Umbilical cord (tissue), 2 donors: ENCODE data around the gene DNMT3A. TPM values are rescaled to one million over a fixed set of nuclear protein-coding genes. Genes with fewer than 3 reads are reported as not detected.
"Not testable (repeated sequence)": the region's sequence is repeated elsewhere in the genome, so short reads cannot be mapped to it uniquely, and the experiment has no call there.

Experiments
- DNase-seq: peaks from one replicate; pipeline ENCODE4 v3.0.0-alpha.2; 2015; ENCODE audit warnings: low spot score
- total RNA-seq: library from RNA; depleted of rRNA; stranded (reverse); fragments of >200 nt; gene quantifications from one replicate; pipeline ENCODE4 v1.2.3, GENCODE V29; 2014; ENCODE audit warnings: low replicate concordance; ENCODE audit not compliant: insufficient read depth

The DNMT3A gene
- total RNA-seq, 1 donor from 2014 or later = 40.2 TPM

DNA sequence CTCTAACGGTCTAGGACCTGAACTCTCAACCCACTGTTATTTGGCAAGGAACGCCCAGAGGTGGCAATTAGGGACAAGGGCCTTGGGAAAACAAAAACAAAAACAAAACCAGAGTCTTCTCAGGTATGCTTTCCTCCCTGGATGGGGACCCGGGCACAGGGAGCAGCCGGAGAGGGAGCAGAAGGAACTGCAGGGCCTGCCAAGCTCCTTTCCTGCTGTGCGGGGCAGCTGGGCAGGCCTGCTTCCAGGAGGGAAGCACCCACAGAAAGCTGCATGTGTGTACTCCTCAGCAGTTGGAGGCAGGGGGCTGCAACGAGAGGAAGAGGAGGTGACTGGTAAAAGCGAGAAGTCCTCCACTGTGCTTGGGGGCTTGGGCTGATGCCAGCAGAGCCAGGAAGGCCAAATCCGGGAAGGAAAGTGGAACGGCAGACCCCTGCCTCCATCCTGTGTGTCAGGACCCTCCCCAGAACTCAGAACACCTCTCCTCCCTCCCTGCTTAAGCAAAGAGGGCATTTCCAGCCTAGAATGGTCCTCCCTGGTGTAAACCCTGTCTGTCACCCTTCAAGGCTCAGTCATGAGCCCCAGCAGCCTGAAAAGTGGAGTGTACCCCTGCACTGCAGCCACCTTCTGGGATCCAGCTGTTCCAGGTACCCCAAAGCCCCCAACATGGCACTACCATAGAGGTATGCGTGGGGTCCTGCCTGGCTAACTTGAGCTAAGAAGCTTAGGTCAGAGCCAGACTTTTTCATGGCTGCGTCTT, 56.3 kb downstream of the DNMT3A start:
- DNase-seq = no peak

DNA sequence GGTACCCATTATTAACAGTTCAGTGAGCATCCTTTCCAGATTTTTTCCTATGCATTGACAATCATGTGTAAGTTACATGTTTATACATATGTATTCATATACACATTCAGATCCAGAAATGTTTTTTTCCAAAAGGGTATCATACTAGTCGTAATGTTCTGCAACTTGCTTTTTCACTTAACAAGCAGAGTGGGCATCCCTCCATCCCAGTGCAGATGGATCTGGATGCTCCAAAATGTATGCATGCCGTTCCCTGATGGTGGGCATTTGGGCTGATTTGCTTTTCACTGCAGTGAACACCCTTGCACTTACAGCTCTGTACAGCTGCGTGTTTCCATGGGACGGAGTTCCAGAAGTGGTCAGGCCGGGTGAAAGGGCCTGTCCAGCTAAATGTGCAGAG, 57.0 kb downstream of the DNMT3A start:
- DNase-seq = no peak

DNA sequence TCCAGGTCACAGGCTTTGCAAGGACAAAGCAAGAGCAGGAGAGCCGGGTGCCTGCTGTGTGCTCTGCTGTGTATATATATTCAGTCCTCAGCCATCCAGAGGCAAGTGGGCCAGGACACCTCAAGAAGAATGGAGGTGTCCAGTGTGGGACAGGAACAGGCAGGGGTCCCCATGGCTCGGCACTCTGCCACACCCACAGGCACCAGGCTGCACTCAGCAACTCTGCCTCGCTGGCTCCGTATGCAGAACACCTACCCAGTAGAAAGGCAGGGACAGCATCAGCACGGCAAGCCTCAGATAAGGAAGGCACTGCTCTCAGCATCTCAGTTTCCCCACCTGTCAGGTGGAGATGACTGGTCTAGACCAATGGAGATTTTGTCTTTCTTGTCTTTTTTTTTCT, 57.8 kb downstream of the DNMT3A start:
- no peak for DNase-seq

DNA sequence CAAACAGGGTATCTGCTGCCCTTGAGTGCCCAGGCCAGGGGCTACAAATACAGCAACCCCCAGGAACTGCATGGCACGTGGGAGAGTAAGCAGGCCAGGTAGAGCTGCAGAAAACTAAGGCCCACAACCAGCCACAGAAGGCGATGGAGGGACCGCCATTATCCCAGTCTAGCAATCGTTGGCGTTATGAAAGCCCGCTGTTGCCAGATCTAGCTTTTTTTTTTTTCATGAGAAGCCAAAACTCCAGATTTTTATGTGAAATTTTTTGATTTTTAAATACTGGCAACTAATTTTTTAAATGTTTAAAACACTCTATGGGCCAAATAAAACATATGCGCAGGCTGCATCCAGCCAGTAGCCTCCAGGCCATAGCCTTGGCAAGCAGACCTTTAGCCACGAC, 59.8 kb downstream of the DNMT3A start:
- no peak for DNase-seq

DNA sequence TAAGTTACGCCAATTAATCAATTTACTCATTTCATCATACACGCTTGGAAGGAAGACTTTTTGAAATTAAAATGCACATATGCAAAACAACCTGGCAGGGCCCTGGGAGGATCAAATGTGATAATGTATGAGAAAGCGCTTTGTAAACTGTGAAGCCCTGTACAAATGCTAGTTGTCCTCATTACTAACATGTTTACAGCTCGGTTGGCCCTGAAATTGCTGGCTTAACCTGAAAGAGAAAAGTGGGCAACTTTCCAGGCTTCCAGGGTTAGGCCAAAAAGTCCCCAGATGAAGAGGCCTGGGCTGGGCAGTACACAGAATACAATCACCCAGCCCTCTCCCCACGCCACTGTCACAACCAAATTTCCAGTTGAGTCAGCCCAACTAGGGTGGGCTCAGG, 60.2 kb downstream of the DNMT3A start:
- DNase-seq = no peak

DNA sequence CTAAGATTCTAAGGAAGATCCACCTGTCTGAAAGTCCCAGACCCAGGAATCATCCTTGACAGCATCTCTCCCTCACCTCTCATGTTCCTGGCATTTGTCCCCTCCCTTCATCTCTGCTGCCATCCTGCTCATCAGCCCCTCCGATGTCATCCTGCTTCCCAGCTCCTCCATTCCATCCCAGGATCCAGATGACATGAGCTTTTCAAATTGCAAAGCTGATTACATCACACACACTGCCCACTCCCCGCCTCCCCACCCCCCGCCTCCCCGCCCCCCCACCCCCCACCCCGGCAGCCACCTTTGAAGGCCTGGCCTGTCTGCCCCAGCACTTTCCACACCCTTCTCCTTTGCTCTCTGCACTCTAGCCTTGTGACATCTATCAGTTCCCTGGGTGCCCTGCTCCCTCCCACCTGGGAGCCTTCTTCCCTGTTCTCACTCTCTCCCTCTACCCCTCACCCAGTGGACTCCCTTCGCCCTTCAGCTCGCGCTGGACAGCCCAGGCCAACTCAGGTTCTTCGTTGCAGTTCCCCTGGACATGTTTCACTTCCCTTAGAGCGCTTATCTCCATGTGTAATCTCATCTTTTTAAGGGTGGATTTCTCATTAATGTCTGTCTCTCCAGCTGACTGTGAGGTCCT, 61.6 kb downstream of the DNMT3A start:
- no peak for DNase-seq

DNA sequence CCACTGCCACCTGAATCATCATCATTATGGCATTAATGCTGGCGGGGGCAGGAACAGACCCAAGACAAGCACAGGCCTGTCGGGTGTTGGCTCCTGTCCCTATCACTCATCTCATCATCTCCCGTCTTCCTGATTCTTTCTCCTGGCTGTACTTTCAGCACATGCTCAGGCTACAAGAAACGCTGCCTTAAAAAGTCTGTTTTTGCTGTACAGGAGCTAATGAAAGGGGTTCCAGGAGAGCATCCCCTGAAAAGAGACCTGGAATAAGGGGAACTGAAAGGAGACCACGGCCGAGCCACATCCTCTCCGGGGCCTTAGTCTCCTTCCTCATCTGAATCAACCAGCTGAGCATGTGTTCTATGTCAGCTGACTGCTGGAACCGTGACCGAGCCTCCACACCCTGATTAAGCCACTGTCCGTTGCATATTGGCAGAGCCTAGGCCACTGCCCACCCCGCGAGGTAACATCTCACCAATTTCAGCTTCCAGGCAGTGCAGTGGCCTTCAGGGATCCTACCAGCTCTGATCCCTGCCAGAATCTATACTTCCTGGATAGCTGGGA, 62.6 kb downstream of the DNMT3A start:
- DNase-seq = peak; percentile 74

DNA sequence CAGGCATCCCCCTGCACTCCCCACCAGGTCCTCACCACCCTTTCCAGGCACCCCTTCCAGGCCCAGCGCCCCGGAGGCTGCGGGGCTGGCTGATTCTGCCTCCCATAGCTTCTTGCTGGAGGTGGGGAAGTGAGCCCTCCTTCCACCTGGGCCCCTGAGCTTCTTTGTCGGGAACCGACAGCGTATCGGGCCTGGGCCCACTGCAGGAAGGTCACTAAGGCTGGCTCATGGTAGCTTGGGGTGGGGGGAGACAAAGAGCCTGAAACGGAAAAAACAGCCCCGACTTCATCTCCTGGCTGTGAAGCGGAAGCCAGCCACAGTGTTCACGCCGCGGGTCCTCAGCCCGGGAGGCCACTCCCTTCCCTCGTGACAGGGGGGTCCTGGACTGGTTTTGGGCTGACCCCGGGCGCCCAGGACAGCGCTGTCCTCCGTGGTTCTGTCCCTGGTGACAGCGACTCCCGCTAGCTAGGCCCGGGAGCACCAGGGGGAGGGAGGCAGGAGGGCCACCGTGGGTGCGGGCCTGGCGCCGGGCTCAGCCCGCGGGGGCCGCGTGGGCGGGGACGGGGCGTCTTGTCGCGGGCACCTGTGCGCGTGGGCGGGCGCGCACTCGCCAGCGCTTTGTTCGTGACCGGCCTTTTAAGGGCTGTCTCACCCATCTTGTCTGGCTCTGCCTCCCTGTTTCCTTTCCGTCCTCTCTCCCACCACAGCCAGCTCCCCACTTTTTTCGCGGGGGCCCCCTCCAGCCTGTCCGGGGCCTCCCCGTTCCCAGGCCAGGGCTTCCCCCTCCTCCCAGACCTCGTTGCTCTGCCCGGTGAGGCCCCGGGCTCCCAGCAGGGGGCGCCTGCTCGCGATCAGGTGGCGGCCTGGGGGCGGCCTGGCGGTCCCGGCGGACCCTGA, 64.9 kb downstream of the DNMT3A start:
- DNase-seq = peak; percentile 61

DNA sequence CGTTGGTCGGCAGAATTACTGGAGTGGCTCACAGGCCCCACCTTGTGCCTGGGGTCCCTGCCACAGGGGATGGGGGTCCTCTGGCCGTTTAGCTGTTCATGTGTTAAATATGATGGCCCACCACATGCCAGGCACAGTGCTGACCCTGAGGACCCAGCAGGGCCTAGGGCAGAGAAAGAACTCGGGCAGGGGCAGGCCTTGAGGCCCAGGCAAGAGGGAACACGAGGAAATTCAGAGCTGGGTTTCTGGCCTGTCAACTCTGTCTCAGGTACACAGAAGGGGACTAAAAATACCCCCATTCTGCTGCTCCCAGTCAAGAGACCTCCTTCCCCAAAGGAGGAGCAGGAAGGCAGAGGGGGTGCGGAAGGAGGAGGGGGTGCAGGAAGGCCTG, 66.2 kb downstream of the DNMT3A start:
- no peak for DNase-seq

DNA sequence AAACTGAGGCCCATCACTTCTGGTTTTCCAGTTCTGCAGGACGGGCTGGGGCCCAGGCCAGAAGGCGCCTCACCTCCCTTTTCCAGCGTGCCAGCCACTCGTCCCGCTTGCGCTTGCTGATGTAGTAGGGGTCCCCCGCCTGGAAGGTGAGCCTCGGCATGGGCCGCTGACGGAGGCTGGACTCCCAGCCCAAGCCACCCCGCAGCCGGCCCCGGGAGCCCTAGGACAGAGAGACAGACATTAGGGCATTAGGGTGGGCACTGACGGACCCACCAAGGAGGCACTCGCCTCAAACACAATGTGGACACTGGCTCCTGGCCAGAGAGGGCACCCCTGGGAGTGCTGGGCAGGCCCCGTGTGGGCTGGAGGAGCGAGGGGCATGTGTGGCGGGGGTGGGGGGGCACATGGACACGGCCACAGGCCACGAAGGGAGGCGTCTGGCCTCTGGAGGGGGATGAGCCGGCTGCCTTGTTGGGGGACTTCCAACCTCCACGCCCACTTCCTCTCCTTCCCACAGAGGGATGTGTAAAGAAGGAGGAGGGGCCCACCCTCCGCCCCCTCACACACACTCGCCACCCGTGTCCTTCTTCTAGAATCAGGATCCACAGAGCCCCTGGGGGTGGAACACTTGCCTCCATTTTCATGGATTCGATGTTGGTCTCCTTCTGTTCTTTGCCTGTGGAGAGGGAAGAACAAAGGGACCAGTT, 66.7 kb downstream of the DNMT3A start:
- DNase-seq = peak; percentile 21

DNA sequence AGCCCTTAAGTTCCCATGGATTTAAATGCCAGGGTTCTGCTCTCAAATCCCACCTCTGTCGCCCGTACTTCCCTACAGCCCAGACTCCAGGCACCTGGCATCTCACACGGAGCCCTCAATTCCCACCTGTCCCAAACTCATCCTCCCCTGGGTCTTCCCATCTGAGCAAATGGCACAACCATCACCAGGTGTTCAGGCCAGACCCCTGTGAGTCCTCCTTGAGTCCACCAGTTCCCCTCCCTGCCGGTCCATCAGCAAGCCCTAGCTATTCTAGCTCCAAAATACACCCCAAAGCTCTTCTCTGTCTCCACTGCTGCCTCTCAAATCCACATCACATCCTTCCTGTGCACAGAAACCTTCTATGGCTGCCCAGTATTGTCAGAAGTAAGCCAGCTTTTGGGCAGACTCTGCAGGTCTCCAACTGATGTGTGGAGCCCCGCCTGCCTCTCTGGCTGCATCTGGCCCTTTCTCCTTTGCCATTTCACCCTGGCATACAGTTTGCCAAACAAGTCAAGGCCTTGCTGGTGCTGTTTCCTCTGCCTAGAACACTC, 67.7 kb downstream of the DNMT3A start:
- DNase-seq = no peak

DNA sequence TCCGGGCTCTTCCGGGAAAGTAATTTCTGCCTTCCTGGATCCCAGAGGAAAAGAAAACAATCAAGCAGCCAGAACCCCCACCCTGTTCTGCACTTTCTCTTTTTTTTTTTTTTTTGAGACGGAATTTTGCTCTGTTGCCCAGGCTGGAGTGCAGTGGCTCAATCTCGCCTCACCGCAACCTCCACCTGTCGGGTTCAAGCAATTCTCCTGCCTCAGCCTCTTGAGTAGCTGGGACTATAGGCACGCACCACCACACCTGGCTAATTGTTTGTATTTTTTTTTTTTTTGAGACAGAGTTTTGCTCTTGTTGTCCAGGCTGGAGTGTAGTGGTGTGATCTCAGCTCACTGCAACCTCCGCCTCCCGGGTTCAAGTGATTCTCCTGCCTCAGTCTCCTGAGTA, 69.0 kb downstream of the DNMT3A start:
- not testable (repeated sequence) for DNase-seq

DNA sequence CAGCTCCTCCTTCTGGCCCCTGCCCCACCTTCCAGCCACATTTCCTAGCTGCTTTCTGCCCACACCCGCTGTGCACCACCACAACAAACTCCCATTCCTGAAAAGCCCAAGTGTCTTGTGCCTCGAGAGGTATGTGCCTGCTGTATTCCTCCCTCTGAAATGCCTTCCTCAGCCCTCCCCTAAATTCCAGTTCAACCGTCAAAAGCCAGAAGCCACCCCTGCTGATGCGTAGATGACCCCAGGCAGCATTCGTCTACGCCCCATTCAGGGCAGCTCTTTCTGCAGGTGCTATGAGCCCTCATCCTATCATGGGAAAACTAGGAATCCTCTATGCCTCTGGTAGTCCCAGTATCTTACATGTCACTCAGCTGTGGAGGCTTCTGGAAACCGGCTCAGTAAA, 71.7 kb downstream of the DNMT3A start:
- no peak for DNase-seq

DNA sequence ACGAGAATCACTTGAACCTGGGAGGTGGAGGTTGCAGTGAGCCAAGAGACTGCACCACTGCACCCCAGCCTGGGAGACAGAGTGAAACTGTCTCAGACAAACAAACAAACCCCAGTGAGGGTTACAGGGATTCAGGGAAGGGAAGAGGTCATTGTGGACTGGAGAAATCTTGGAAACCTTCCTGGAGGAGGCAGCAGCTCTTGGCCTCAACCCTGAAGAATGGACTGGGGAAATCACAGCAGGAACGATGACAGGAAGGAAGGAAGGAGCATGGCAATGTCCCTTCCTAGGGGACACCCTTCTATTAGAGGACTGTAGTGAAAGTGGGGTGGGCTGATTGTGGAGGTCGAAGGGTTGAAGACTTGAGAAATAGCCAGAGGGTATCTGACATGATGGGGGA, 72.5 kb downstream of the DNMT3A start:
- DNase-seq = no peak

DNA sequence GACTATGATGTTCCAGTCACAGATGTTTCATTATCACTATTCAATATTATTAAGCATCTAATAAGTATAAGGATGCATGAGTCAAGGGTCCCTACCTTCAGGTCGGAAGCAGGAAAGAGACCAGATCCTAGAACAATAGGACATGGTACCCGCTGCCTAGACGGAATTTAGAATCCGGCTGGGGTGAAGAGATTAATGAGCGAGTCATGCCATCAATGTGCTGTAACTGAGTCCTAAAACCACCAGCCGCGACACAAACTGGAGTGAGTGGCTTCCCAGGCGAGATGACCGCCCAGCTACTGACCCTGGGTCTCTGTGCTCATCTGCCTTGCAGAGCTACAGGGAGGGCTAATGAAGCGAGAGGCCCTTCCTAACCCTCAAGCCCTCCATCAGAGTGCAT, 73.6 kb downstream of the DNMT3A start:
- DNase-seq = no peak

DNA sequence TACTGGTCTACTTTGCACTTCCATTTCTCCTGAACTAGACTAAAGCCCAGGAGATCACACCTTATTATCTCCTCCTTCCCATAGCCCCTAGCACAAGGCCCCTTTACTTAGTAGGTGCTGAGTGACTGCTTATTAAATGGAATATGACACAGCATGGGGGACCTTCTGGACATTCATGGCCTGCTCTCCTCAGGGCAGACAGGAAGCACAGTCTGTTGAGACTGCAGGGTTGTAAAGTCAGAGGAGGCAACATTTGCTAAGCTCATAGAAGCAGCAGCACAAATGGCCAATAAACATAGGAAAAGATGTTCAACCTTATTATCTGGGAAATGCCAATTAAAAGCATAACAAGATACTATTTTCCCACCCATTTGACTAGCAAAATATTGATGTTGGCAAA, 75.3 kb downstream of the DNMT3A start:
- DNase-seq = no peak

DNA sequence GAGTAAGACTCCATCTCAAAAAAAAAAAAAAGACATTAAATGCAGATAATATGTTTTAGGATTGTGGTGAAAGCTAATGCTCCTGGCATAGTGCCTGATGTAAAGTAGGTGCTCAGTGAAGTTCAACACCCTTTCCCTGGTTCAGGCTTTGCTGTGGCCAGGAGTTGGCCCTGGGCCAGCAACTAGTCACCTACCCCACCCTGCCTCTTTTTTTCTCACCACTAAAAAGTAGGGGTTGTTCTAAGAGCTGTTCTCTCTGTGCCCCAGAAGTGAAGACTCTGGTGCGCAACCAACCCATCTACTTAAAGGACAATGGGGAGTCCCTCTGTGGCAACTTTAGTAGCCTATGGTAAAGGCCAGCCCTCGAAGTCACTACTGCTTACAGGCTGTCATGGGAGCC, 75.9 kb downstream of the DNMT3A start:
- no peak for DNase-seq

DNA sequence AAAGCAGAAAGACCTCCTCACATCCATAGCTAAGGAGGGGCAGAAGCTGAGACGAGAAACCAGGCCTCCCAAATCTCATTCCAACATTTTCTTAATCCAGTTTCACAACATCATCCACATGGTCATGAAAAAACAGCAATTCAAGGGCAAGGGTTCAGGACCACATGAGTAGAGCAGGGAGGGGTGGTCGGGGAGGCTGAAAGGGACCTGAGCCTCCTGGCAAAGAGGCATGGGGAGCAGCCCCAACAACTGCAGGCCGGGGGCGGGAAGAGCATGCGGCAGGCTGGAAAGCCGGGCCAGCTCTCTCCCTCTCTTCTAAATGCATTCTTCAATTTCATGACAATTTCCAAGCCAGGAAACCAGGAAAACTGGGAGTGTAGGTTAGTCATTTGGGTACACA, 76.7 kb downstream of the DNMT3A start:
- no peak for DNase-seq

DNA sequence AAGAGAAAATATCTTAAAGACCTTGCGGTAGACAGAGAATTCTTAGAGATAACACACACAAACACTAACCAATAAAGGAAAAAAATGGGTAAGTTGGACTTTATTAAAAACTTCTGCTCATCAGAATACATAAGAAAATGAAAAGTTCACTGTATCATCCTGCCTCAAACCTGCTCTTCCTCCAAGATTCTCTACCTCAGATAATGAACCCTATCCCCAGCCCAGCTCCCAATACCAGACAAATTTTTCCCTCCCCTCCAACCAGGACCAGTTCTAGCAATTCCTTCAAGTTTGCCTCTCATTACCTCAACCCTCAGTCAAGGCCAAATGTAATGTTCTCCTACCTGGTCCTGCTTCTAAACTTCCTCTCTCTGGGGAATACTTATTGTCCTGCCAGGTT, 79.4 kb downstream of the DNMT3A start:
- DNase-seq = no peak

DNA sequence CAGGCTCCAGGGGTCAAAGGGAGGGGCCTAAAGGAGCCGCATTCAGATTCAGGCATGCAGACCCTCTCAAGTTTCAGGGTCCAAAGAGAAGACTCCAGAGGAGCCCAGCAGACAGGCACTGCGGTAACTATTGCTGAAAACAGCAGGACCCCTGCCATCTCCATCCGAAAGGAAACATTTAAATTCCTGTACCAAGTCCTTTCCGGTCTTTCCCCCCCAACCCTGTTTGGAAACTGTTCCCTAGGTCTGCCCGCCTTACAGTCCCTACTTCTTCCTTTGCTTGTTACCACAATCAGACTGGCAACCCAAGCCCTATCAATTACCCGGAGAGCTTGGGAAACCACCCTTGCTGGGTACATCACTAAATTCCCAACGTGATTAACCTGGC, 82.0 kb downstream of the DNMT3A start:
- no peak for DNase-seq
